ENCODE data around the gene CDH12.

The CDH12 gene

DNA sequence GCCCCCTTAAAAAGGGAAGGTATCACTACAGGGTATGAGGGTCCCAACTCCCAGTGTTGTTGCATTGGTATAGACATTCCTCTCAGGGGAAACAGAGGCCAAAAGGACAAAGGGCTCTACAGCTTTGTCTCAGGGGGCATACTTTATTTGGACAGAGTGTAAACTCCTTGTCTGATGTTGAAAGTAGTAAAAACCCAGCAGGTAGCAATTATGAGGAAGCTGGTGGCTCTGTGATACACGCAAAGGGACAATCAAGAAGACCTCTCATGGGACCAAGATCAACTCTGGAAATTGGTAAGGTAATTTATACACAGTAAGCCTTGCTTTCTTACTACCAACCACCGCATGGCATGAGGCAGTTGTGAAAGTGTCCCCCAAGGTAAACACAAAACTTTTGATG, 764.6 kb downstream of the CDH12 start:
- ATAC-seq: no peak
- TF ChIP-seq ZNF8 (CRISPR knock-in tag; IDR thresholded peaks at IDR 0.05) (no peak), ISL1 (CRISPR knock-in tag; IDR thresholded peaks at IDR 0.05) (no peak), SNAI2 (CRISPR knock-in tag; IDR thresholded peaks at IDR 0.05) (no peak), TCF4 (CRISPR knock-in tag; IDR thresholded peaks at IDR 0.05; ENCODE audit: borderline replicate concordance) (no peak), ZFP3 (CRISPR knock-in tag; IDR thresholded peaks at IDR 0.05) (no peak), ESRRG (CRISPR knock-in tag; IDR thresholded peaks at IDR 0.05) (no peak), ZNF565 (CRISPR knock-in tag; conservative IDR thresholded peaks at IDR 0.05; ENCODE audit: low read depth) (no peak), ZFP30 (CRISPR knock-in tag; IDR thresholded peaks at IDR 0.05) (no peak)
- TF ChIP-seq, protein P1, sequence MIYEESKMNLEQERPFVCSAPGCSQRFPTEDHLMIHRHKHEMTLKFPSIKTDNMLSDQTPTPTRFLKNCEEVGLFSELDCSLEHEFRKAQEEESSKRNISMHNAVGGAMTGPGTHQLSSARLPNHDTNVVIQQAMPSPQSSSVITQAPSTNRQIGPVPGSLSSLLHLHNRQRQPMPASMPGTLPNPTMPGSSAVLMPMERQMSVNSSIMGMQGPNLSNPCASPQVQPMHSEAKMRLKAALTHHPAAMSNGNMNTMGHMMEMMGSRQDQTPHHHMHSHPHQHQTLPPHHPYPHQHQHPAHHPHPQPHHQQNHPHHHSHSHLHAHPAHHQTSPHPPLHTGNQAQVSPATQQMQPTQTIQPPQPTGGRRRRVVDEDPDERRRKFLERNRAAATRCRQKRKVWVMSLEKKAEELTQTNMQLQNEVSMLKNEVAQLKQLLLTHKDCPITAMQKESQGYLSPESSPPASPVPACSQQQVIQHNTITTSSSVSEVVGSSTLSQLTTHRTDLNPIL (CRISPR knock-in tag; IDR thresholded peaks at IDR 0.05; ENCODE audit: low read depth): no peak

- no peak for ATAC-seq
- TF ChIP-seq POU6F1 (CRISPR knock-in tag; IDR thresholded peaks at IDR 0.05; ENCODE audit: borderline replicate concordance, low read depth): no peak
- no peak for TF ChIP-seq TOX (CRISPR knock-in tag; IDR thresholded peaks at IDR 0.05; ENCODE audit: borderline replicate concordance)
Observed at GRCh38 chr5:22079566-22079965, 773.6 kb downstream of the CDH12 start.

GRCh38 chr5:22079002-22079401, 774.1 kb downstream of the CDH12 start:
- no peak for TF ChIP-seq PPARA (CRISPR knock-in tag; IDR thresholded peaks at IDR 0.05; ENCODE audit: borderline replicate concordance)
- TF ChIP-seq ESRRG (CRISPR knock-in tag; IDR thresholded peaks at IDR 0.05): no peak
- TF ChIP-seq POU6F1 (CRISPR knock-in tag; IDR thresholded peaks at IDR 0.05; ENCODE audit: borderline replicate concordance, low read depth): no peak
- TF ChIP-seq, protein P2, sequence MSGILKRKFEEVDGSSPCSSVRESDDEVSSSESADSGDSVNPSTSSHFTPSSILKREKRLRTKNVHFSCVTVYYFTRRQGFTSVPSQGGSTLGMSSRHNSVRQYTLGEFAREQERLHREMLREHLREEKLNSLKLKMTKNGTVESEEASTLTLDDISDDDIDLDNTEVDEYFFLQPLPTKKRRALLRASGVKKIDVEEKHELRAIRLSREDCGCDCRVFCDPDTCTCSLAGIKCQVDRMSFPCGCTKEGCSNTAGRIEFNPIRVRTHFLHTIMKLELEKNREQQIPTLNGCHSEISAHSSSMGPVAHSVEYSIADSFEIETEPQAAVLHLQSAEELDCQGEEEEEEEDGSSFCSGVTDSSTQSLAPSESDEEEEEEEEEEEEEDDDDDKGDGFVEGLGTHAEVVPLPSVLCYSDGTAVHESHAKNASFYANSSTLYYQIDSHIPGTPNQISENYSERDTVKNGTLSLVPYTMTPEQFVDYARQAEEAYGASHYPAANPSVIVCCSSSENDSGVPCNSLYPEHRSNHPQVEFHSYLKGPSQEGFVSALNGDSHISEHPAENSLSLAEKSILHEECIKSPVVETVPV (CRISPR knock-in tag; IDR thresholded peaks at IDR 0.05): no peak
- no peak for TF ChIP-seq ISL1 (CRISPR knock-in tag; IDR thresholded peaks at IDR 0.05)
- no peak for TF ChIP-seq ZFP30 (CRISPR knock-in tag; IDR thresholded peaks at IDR 0.05)
- no peak for TF ChIP-seq SNAI2 (CRISPR knock-in tag; IDR thresholded peaks at IDR 0.05)
- TF ChIP-seq GLIS3 (CRISPR knock-in tag; IDR thresholded peaks at IDR 0.05): no peak
- TF ChIP-seq, protein P3, sequence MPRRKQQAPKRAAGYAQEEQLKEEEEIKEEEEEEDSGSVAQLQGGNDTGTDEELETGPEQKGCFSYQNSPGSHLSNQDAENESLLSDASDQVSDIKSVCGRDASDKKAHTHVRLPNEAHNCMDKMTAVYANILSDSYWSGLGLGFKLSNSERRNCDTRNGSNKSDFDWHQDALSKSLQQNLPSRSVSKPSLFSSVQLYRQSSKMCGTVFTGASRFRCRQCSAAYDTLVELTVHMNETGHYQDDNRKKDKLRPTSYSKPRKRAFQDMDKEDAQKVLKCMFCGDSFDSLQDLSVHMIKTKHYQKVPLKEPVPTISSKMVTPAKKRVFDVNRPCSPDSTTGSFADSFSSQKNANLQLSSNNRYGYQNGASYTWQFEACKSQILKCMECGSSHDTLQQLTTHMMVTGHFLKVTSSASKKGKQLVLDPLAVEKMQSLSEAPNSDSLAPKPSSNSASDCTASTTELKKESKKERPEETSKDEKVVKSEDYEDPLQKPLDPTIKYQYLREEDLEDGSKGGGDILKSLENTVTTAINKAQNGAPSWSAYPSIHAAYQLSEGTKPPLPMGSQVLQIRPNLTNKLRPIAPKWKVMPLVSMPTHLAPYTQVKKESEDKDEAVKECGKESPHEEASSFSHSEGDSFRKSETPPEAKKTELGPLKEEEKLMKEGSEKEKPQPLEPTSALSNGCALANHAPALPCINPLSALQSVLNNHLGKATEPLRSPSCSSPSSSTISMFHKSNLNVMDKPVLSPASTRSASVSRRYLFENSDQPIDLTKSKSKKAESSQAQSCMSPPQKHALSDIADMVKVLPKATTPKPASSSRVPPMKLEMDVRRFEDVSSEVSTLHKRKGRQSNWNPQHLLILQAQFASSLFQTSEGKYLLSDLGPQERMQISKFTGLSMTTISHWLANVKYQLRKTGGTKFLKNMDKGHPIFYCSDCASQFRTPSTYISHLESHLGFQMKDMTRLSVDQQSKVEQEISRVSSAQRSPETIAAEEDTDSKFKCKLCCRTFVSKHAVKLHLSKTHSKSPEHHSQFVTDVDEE (CRISPR knock-in tag; IDR thresholded peaks at IDR 0.05): no peak
- TF ChIP-seq RARB (CRISPR knock-in tag; IDR thresholded peaks at IDR 0.05): no peak
- TF ChIP-seq ZC3H10 (CRISPR knock-in tag; IDR thresholded peaks at IDR 0.05): no peak
- no peak for TF ChIP-seq TOX (CRISPR knock-in tag; IDR thresholded peaks at IDR 0.05; ENCODE audit: borderline replicate concordance)
- no peak for TF ChIP-seq BACH2 (CRISPR knock-in tag; IDR thresholded peaks at IDR 0.05; ENCODE audit: borderline replicate concordance)
- no peak for TF ChIP-seq TCF4 (CRISPR knock-in tag; IDR thresholded peaks at IDR 0.05; ENCODE audit: borderline replicate concordance)
- no peak for TF ChIP-seq CSDC2 (CRISPR knock-in tag; IDR thresholded peaks at IDR 0.05)
- no peak for TF ChIP-seq ZNF8 (CRISPR knock-in tag; IDR thresholded peaks at IDR 0.05)
- TF ChIP-seq, protein P4, sequence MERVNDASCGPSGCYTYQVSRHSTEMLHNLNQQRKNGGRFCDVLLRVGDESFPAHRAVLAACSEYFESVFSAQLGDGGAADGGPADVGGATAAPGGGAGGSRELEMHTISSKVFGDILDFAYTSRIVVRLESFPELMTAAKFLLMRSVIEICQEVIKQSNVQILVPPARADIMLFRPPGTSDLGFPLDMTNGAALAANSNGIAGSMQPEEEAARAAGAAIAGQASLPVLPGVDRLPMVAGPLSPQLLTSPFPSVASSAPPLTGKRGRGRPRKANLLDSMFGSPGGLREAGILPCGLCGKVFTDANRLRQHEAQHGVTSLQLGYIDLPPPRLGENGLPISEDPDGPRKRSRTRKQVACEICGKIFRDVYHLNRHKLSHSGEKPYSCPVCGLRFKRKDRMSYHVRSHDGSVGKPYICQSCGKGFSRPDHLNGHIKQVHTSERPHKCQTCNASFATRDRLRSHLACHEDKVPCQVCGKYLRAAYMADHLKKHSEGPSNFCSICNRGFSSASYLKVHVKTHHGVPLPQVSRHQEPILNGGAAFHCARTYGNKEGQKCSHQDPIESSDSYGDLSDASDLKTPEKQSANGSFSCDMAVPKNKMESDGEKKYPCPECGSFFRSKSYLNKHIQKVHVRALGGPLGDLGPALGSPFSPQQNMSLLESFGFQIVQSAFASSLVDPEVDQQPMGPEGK (CRISPR knock-in tag; IDR thresholded peaks at IDR 0.05; ENCODE audit: borderline replicate concordance): no peak
- ATAC-seq: no peak
